Fibroblast of skin of right biceps (primary cell): Measurements from ENCODE around the gene RAB3IL1.
A peak's percentile ranks its signal among the peaks of the same experiment; 100 is the strongest.

Experiments
- DNase-seq: peaks from one replicate; pipeline ENCODE4 v3.0.0-alpha.2; 2013

The RAB3IL1 gene

GRCh38 chr11:61882879-61883278, 34.5 kb downstream of the RAB3IL1 start:
- no peak for DNase-seq

DNA sequence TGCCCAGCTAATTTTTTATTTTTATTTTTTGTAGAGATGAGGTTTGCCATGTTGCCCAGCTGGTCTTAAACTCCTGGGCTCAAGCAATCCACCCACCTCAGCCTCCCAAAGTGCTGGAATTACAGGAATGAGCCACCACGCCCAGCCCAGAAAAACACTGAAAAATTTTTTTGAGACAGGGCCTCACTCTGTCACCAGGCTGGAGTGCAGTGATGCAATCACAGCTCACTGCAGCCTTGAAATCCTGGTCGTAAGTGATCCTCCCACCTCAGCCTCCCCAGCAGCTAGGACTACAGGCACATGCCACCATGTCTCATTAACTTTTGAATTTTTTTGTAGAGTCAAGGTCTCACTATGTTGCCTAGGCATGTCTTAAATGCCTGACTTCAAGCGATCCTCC, 35.1 kb downstream of the RAB3IL1 start:
- DNase-seq: peak; percentile 26

DNA sequence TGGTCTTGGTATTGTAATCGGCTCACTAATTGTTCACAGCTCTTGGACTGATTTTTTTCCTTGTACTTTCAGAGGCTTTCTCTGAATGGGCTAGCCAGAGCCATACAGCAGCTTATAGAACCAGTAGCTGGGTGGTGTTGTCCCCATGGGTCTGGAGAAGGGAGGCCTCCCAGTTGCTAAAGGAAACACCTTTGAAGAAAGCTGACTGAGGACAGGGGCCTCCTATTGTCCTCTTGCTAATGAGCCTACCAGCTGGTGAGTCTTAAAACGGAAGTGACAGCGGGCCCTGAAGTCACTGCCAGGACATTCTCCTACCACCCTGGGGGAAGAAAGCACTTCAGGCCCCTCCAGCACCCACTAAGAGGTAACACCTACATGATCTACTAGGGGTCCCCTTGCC, 36.0 kb downstream of the RAB3IL1 start:
- DNase-seq: no peak

DNA sequence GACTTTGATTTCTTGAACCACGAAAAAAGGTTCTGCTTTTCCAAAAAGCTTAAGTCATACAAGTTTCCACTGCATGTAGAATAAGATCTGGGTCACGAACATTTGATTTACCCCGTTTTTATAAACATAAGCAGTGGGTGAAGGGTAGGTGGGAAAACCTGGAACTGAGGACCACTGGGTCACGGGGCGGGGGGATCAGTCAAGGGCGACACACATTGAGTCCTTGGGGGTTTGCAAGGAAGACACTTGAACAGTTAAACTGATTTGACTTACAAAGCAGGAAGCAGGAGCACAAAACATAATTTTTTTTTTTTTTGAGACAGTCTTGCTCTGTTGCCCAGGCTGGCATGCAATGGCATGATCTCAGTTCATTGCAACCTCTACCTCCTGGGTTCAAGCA, 36.9 kb downstream of the RAB3IL1 start:
- DNase-seq: no peak

DNA sequence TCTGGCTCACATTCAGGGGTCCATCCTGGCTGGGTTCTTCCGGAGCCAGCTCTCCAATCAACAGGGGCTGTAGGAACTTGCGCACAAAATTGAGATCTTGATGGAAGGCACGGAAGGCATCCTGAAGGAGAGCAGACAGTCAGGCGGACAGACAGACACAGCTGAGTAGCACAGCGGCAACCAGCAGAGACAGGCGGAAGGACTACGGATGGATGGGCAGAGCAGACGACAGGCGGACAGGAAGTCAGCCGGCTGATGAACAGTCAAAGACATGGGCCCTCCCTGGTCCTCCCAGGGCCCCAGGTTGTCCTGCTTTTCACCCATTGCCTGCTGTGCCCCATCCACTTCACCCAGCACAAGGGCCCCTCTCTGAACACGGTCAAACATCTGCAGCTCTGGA, 37.3 kb downstream of the RAB3IL1 start:
- no peak for DNase-seq

- DNase-seq: no peak
Observed at GRCh38 chr11:61879152-61879551, 38.2 kb downstream of the RAB3IL1 start.

DNA sequence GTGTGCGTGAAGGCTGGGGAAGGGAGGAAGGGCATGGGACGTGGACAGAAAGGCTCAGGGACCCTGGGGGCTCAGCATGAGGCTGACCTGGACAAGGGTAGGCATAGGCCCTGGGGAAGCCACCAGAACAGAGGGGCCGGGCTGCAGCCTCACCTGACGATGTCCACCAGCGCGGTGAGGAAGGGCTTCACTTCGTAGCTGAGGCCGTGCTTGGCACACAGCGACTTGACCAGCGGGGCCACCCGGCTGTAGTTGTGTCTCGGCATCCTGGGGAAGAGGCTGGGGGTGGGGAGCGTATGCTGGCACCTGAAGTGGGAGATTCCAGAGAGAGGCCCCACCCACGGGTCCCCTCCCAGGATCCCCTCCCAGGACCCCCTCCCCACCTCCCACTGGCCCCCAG, 41.7 kb downstream of the RAB3IL1 start:
- DNase-seq: no peak

DNA sequence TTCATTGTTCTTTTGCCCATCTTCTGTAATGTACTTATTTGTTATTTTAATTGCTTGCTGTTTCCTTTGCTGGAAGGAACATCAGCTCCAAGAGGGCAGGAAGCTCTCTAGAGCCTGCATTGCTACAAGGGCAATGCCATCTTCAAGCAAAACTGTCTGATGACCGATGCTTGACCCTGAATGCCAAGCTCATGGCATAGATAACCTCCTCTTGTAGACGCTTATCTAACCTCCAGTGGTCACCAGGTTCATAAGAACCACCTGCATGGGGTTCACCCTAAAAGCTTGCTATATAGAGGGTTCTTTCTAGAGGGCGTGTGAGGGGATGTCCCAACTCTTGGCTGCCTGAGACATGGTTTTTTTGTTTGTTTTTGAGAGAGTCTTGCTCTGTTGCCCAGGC, 42.5 kb downstream of the RAB3IL1 start:
- no peak for DNase-seq

DNA sequence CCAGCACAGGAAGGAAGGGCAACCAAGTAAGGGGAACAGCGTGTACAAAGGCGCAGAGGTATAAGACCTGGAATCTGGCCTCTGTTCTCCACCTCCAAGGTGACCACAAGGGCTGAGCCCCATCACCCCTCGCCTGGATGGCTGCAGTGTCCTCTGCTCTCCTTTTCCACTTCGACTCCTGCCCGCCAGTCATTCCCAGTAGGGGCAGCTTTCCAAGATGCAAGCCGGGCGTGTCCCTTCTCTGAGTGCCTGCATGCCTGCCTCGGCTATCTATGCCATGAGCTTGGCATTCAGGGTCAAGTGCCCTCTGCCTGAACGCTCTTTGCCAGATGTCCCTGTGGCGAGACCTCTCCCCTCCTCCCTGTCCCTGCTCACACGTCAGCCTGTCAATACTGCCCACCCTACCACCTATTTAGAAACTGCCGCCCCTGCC, 43.0 kb downstream of the RAB3IL1 start:
- no peak for DNase-seq

DNA sequence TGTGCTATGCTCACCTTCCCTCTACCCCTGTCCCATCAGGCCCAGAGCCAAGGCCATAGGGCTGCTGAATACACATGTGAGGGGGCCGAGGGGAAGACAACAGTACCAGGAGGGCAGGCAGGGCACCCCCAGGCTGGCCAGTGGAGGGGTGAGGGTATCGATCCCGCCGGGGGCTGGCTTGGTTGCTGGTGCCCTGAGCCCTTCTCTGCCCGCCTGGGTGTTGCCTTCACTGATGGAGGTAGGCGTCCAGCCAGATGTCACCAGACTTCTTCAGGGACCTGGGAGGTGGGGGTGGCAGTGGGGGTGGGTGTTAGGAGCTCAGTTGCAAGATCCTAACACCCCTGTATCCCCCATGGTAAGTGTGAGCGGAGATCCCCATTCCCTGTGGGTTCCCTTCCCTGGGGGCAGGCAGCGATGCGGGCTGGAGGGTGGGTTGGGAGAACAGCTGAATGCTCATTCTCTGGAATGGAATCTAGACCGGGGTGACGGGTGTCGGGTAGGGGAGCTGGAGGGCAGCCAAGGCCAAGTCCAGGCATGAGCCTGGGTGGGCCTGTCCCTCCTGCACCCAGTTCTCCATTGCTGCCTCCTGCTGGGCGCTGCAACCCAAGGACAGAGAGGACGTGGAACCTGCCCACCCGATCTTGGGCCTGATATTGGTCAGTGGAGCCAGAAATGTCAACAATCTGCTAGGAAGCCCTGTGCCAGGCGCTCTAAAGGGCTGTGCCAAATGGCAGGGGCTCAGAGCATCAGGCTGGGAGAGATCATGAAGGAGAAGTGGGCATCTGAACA, 43.6 kb downstream of the RAB3IL1 start:
- no peak for DNase-seq

- no peak for DNase-seq
Observed at GRCh38 chr11:61872935-61873565, 44.3 kb downstream of the RAB3IL1 start.

- peak; percentile 74 for DNase-seq
Observed at GRCh38 chr11:61871158-61871597, 46.2 kb downstream of the RAB3IL1 start.

GRCh38 chr11:61870541-61871031, 46.8 kb downstream of the RAB3IL1 start:
- peak; percentile 24 for DNase-seq

DNA sequence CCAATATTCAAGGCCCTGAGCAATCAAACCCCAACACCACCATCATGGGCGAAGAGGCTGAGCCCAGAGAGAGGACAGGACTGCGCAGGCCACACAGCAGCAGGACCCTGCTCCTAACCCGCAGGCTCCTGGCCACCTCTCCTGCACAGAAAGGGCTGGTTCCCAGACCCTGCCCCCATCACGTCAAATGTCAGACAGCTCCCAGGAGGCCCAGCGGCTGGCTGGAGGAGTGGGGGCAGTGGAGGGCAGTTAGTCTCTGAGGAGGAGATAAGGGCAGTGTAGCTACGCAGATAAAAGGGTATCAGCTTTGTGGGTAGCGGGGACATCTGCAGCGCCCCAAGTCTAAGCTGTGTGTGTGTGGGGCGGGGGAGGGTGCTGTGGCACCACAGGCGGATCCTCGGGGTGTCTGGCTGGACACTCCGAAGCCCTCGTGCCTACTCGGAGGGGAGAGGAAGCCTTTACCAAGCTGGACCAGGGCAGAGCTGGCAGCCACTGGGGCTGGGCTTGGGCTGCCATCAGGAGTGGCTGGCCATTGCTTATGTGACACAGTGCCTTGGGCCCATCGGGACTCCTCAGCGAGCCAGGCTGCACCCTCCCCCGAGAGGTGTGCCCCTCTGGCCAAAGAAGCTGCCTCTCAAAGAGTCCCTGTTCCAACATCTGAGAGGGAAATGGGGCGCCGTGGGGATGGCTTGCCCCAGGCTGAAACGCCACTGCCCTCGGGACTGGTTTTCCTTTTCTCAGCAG, 47.5 kb downstream of the RAB3IL1 start:
- no peak for DNase-seq

- DNase-seq: no peak
Observed at GRCh38 chr11:61869429-61869707, 48.0 kb downstream of the RAB3IL1 start.

DNA sequence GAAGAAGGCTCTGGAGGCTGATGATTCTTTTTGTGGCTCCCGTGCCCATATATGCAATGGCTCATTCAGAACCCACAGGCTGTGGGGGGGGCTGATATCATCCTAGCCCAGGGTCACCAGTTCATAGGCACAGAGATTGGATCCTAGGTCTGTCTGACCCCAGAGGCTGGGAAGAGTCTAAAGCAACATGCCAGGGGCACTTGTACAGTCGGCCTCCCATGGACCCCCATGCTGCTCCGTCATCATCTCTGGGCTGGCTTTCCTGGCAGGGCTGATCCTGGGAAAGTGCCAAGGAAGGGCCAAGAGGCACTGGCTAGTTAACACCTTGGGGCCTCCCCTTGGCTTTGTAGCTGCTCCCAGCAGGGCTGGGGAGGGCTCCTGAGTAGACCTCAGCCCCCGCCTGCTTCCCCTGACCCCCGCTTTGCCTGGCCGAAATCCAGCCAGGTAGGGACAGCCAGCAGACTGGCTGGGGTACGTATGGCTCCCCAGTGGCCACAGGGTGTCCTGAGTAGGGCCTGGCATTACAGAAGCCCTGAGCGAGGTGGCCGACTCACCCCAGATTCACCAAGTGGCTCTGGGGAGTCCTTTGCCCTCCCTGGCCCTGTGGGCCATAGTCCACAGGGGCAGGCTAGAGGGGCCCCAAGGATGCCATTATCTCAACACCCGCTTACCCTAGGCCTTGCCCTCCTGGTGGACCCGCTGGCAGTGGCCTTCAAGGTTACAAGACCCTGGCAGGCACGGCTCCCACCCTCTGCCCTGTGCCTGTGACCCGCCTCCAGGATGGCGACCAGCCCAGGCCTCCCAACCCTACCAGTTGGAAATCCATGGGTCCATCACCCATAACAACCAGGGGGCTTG, 48.6 kb downstream of the RAB3IL1 start:
- no peak for DNase-seq

- DNase-seq: no peak
Observed at GRCh38 chr11:61866958-61867343, 50.4 kb downstream of the RAB3IL1 start.

- no peak for DNase-seq
Observed at GRCh38 chr11:61866231-61866957, 51.0 kb downstream of the RAB3IL1 start.

DNA sequence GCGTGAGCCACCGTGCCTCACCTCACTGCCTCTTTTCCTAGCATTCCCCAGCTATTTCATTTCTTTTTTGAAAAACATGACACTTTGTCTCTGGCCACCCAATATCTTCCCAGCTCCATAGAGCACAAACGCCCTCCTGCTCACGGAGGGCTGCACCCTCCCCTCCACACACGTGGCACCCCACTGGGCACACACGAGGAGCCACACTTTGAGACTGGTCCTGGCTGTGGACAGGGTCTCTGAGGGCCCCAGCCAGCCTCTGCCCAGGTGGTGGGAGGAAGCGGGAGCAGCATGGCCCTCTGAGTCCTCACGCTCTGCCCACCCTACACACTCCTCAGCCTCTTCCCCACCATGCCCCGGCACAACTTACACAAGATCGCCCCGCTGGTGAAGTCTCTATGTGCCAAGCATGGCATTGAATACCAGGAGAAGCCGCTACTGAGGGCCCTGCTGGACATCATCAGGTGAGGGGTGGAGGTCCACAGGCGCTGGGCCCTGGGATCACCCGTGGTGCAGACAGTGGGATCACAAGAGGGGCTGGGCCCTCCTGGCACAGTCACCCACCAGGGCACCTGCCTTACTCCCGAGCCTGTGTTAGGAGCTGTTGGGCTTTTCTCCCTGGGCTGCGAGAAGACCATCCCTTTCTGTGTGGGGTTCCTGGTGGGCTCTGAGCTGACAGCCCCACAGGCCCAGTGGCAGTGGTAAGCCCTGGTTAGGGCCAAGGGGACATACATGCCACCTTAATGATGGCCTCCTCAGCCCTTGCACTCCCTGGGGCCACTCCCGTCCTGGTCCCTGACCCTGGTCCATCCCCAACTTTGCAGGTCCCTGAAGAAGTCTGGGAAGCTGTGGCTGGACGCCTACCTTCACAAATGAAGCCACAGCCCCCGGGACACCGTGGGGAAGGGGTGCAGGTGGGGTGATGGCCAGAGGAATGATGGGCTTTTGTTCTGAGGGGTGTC, 52.3 kb downstream of the RAB3IL1 start:
- DNase-seq: no peak

DNA sequence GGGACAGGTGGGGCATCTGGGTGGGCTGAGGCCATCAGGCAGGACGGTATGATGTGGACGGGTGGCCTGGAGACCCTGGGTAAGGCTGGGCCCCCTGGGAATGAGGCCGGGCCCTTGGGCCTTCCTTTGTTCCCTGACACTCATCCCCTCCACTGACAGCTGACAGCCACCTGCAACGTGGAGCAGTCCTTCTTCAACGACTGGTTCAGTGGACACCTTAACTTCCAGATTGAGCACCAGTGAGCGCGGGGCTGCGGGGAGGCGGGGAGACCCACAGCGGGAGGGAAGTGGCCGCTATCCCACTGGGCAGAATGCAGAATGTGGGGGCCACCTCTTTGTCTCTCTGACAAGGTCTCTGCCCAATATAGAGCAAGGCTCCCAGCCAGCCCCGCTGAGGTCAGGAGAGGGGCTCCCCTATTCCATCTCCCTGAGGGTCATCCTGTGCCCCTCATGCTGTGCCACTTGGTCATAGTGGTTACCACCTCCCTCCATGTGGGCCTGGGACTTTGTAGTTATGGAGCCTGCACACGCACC, 53.8 kb downstream of the RAB3IL1 start:
- no peak for DNase-seq
